ENCODE results near the gene MYO1B.

MYO1B gene

GRCh38 chr2:191252699-191253098 is 7.5 kb downstream of the MYO1B start:
- no peak for TF ChIP-seq EZH2phosphoT487 (IDR thresholded peaks at IDR 0.05; ENCODE audit: borderline replicate concordance)
- no peak for TF ChIP-seq CTCF (conservative IDR thresholded peaks at IDR 0.05; ENCODE audit: low read length)
- Histone ChIP-seq H4K20me1 (ENCODE audit: insufficient read depth, low read length, poor library complexity, severe bottlenecking) (peaks cover 42% of the 10 kb centered on the region), H3K79me2 (ENCODE audit: insufficient read depth, low read length) (peaks cover 97% of the 10 kb centered on the region)

DNA sequence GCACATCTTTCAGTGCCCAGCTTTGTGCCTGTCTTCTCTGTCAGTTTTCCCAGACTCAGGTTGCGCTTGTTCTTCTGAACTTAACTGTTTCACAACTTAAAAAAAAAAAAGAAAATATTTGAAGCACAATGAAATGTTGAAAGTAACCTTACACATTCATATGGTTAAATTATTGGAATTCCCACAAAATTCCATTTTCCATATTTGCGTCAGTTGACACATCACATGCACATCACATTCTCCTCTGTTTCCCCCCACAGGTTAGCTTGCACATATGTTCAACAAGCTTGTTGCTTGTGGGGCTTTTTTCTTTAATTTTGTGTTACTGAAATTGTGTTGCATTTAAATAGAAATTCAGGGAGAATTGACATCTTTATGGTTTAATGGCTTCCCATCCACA is 8.3 kb downstream of the MYO1B start:
- H3F3A ChIP-seq (ENCODE audit: low read depth): no peaks in the 10 kb centered on the region
- H3K9ac ChIP-seq (ENCODE audit: low read depth, low read length, poor library complexity, severe bottlenecking): no peak overlapping the region
- no peaks in the 10 kb centered on the region for H3K27me3 ChIP-seq (ENCODE audit: insufficient read depth, low read length, poor library complexity, severe bottlenecking)
- no peaks in the 10 kb centered on the region for H3K36me3 ChIP-seq (ENCODE audit: insufficient read depth, low read length)
- H3K4me3 ChIP-seq (ENCODE audit: low read length, poor library complexity, severe bottlenecking): no peak overlapping the region
- no peaks in the 10 kb centered on the region for H3K9me2 ChIP-seq (replicated peaks; ENCODE audit: low read depth, low read length)
- TF ChIP-seq EZH2phosphoT487 (IDR thresholded peaks at IDR 0.05; ENCODE audit: borderline replicate concordance) (no peak), CTCF (conservative IDR thresholded peaks at IDR 0.05; ENCODE audit: low read length) (no peak)
- H3K4me2 ChIP-seq (ENCODE audit: low read depth, low read length, poor library complexity, severe bottlenecking): no peak overlapping the region
- no peak overlapping the region for H2AFZ ChIP-seq (ENCODE audit: low read length)
- H3K4me1 ChIP-seq (ENCODE audit: insufficient read depth, low read length, poor library complexity, severe bottlenecking): peaks cover 48% of the 10 kb centered on the region
- no peaks in the 10 kb centered on the region for H3K9me3 ChIP-seq (ENCODE audit: insufficient read depth, low read depth, low read length)
- peaks cover 97% of the 10 kb centered on the region for H3K79me2 ChIP-seq (ENCODE audit: insufficient read depth, low read length)
- H4K20me1 ChIP-seq (ENCODE audit: insufficient read depth, low read length, poor library complexity, severe bottlenecking): peaks cover 38% of the 10 kb centered on the region

More at GRCh38 chr2:191252699-191253098, 7.5 kb downstream of the MYO1B start:
- Histone ChIP-seq H3K4me1 (ENCODE audit: insufficient read depth, low read length, poor library complexity, severe bottlenecking) (peaks cover 56% of the 10 kb centered on the region), H3K9me3 (ENCODE audit: insufficient read depth, low read depth, low read length) (no peaks in the 10 kb centered on the region), H3F3A (ENCODE audit: low read depth) (no peaks in the 10 kb centered on the region), H3K9me2 (replicated peaks; ENCODE audit: low read depth, low read length) (no peaks in the 10 kb centered on the region), H3K4me3 (ENCODE audit: low read length, poor library complexity, severe bottlenecking) (no peak overlapping the region), H3K4me2 (ENCODE audit: low read depth, low read length, poor library complexity, severe bottlenecking) (no peak overlapping the region), H2AFZ (ENCODE audit: low read length) (no peak overlapping the region), H3K36me3 (ENCODE audit: insufficient read depth, low read length) (no peaks in the 10 kb centered on the region), H3K27me3 (ENCODE audit: insufficient read depth, low read length, poor library complexity, severe bottlenecking) (no peaks in the 10 kb centered on the region), H3K9ac (ENCODE audit: low read depth, low read length, poor library complexity, severe bottlenecking) (no peak overlapping the region)

GRCh38 chr2:191255271-191255670 is 10.1 kb downstream of the MYO1B start:
- Histone ChIP-seq H4K20me1 (ENCODE audit: insufficient read depth, low read length, poor library complexity, severe bottlenecking) (peaks cover 30% of the 10 kb centered on the region), H3K27me3 (ENCODE audit: insufficient read depth, low read length, poor library complexity, severe bottlenecking) (no peaks in the 10 kb centered on the region), H3K9ac (ENCODE audit: low read depth, low read length, poor library complexity, severe bottlenecking) (no peak overlapping the region), H3K79me2 (ENCODE audit: insufficient read depth, low read length) (peaks cover 94% of the 10 kb centered on the region), H3K4me3 (ENCODE audit: low read length, poor library complexity, severe bottlenecking) (no peak overlapping the region), H3K9me2 (replicated peaks; ENCODE audit: low read depth, low read length) (no peaks in the 10 kb centered on the region), H2AFZ (ENCODE audit: low read length) (no peak overlapping the region), H3K4me1 (ENCODE audit: insufficient read depth, low read length, poor library complexity, severe bottlenecking) (peaks cover 32% of the 10 kb centered on the region), H3K36me3 (ENCODE audit: insufficient read depth, low read length) (no peaks in the 10 kb centered on the region), H3K4me2 (ENCODE audit: low read depth, low read length, poor library complexity, severe bottlenecking) (no peak overlapping the region), H3F3A (ENCODE audit: low read depth) (no peaks in the 10 kb centered on the region), H3K9me3 (ENCODE audit: insufficient read depth, low read depth, low read length) (no peaks in the 10 kb centered on the region)
- TF ChIP-seq EZH2phosphoT487 (IDR thresholded peaks at IDR 0.05; ENCODE audit: borderline replicate concordance): no peak
- TF ChIP-seq CTCF (conservative IDR thresholded peaks at IDR 0.05; ENCODE audit: low read length): no peak

Measured in Loucy (cell line).